HG02884 (cell line): ENCODE results near the gene TBC1D3E.
"Not testable (repeated sequence)": the region's sequence is repeated elsewhere in the genome, so short reads cannot be mapped to it uniquely, and the experiment has no call there.

Experiments
- ATAC-seq: cut with Tn5 transposase; IDR thresholded peaks from one replicate; pipeline ENCODE4 v1.9.1; 2021; ENCODE audit warnings: mild to moderate bottlenecking, moderate library complexity; ENCODE audit not compliant: unreplicated experiment

The TBC1D3E gene

GRCh38 chr17:38127651-38128050 is at the start of gene TBC1D3E:
TBC1D3E (plus strand) TSS chr17:38127951; CDS start chr17:38129496, 1,545 bp downstream.
- ATAC-seq: not testable (repeated sequence)

- not testable (repeated sequence) for ATAC-seq
These were observed 40.4 kb upstream of the TBC1D3E start for GRCh38 chr17:38087344-38087743.

GRCh38 chr17:38088120-38088519 is 39.6 kb upstream of the TBC1D3E start:
- not testable (repeated sequence) for ATAC-seq

GRCh38 chr17:38094059-38094694 is 33.6 kb upstream of the TBC1D3E start:
- not testable (repeated sequence) for ATAC-seq

- not testable (repeated sequence) for ATAC-seq
These were observed 28.5 kb upstream of the TBC1D3E start for GRCh38 chr17:38099262-38099661.

GRCh38 chr17:38119829-38120228 is 7.9 kb upstream of the TBC1D3E start:
- ATAC-seq: not testable (repeated sequence)

GRCh38 chr17:38134860-38135259 is 7.1 kb downstream of the TBC1D3E start:
- ATAC-seq: not testable (repeated sequence)
